Adrenal gland (tissue), 5 donors: ENCODE data around the gene MAGIX.

Source experiments
- CTCF ChIP-seq, 6 experiments: fragments of 450-650 bp in 4 of 6; fragments of 200-600 bp in 2 of 6; sonication (generic) in 1 of 6; IDR thresholded peaks; 1 replicate in 5 of 6; 2 replicates in 1 of 6; pipeline versions ENCODE4 v1.5.1 to v1.8.0; 2016 to 2021; ENCODE audit warnings: antibody characterized with exemption in 6 of 6, mild to moderate bottlenecking in 2 of 6, moderate library complexity in 1 of 6
- POLR2A ChIP-seq, 2 donors: fragments of 450-650 bp; IDR thresholded peaks; one replicate each; pipeline ENCODE4 v1.6.1; 2017; ENCODE audit warnings: antibody characterized with exemption in 2 of 2, mild to moderate bottlenecking in 2 of 2, moderate library complexity in 1 of 2
- donor health status: DM: no; HTN: no; CAD: no.

- TF ChIP-seq CTCF (IDR thresholded peaks at IDR 0.05) = no peak
- no peak for TF ChIP-seq POLR2A (IDR thresholded peaks at IDR 0.05)
Measured at GRCh38 chrX:49164589-49165360, 2.2 kb downstream of the MAGIX start.
